Ascending aorta (tissue), 2 donors: ENCODE measurements around the gene LARGE1. TPM values are rescaled to one million over a fixed set of nuclear protein-coding genes. Genes with fewer than 3 reads are reported as not detected.

Source experiments
- DNase-seq, 2 donors: peaks; one replicate each; pipeline ENCODE4 v3.0.0-alpha.2; 2019; ENCODE audit warnings: low spot score in 2 of 2
- H3K27ac ChIP-seq, 2 donors: fragments of 200-600 bp; sonication (generic); one replicate each; pipeline ENCODE4 v1.5.1; 2016 to 2017; ENCODE audit warnings: mild to moderate bottlenecking in 1 of 2
- H3K27me3 ChIP-seq: fragments of 200-600 bp; sonication (generic); one replicate; pipeline ENCODE4 v1.5.1; 2017
- H3K36me3 ChIP-seq, 2 donors: fragments of 200-600 bp; sonication (generic); one replicate each; pipeline ENCODE4 v1.5.1; 2016
- H3K4me1 ChIP-seq, 2 donors: fragments of 200-600 bp; sonication (generic); one replicate each; pipeline ENCODE4 v1.5.1; 2016 to 2017; ENCODE audit warnings: mild to moderate bottlenecking in 1 of 2
- H3K4me3 ChIP-seq, 2 donors: fragments of 200-600 bp; sonication (generic); one replicate each; pipeline ENCODE4 v1.5.1; 2016 to 2017; ENCODE audit warnings: mild to moderate bottlenecking in 1 of 2
- H3K9me3 ChIP-seq, 2 donors: fragments of 200-600 bp; sonication (generic); one replicate each; pipeline ENCODE4 v1.5.1; 2016
- intact Hi-C: fragments of 100-400 bp; cut with DNase I; formaldehyde crosslinking; loops from one replicate; pipeline ENCODE4 v1.15.1; 2023
- total RNA-seq: library from RNA; depleted of rRNA; stranded (reverse); fragments of >200 nt; gene quantifications from one replicate; pipeline ENCODE4 v1.1.0, GENCODE V29; 2016
- TF ChIP-seq, protein P1 (sequence below), 3 experiments: fragments of 200-600 bp in 2 of 3; fragments of 450-650 bp in 1 of 3; sonication (generic) in 2 of 3; IDR thresholded peaks; one replicate each; pipeline ENCODE4 v1.5.1; 2016 to 2019; ENCODE audit warnings: antibody characterized with exemption in 3 of 3, mild to moderate bottlenecking in 1 of 3, moderate library complexity in 1 of 3

Gene LARGE1
- total RNA-seq, 1 donor from 2014 or later: 40.6 TPM

DNA sequence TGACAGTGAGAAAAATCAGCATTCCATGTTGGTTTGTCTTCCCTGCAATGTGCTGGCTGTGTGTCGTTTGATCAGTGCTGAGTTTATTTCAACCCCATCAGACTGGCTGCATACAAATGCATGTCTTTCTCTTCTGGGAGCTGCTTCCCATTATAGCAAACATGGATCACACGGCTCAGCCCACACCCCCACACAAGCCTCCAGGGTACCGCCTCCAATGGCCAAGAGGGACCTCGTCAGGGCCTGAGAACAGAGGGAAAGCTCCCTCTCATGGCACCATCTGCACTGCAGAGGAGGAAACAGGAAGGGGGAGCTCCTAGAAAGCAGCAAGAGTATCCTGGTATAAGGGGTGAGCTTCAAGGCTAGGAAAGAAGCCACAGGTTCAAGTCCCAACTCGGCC lies 214.2 kb downstream of the LARGE1 start:
- intact Hi-C loops: no loop called here
- TF ChIP-seq, protein P1, sequence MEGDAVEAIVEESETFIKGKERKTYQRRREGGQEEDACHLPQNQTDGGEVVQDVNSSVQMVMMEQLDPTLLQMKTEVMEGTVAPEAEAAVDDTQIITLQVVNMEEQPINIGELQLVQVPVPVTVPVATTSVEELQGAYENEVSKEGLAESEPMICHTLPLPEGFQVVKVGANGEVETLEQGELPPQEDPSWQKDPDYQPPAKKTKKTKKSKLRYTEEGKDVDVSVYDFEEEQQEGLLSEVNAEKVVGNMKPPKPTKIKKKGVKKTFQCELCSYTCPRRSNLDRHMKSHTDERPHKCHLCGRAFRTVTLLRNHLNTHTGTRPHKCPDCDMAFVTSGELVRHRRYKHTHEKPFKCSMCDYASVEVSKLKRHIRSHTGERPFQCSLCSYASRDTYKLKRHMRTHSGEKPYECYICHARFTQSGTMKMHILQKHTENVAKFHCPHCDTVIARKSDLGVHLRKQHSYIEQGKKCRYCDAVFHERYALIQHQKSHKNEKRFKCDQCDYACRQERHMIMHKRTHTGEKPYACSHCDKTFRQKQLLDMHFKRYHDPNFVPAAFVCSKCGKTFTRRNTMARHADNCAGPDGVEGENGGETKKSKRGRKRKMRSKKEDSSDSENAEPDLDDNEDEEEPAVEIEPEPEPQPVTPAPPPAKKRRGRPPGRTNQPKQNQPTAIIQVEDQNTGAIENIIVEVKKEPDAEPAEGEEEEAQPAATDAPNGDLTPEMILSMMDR (IDR thresholded peaks at IDR 0.05): no peak

DNA sequence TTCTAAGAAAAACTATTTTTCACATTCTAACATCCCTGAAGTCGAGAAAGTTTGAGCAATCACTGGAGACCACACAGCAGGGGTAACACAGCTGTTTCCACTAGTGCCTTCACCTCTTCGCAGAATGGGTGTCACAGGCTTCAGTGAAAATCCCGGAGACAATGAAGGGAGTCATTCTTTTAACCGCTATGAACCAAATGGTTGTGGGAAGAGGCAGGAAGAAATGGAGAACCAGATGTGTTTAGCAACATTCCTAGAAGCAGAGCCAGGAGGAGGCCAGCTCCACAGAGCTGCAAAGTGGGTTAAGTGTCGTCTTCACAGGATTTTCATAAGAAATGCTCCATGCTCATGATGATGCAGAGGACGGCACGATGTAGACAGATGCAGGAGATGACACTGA lies 221.1 kb downstream of the LARGE1 start:
- intact Hi-C loops: no loop called here
- no peak for DNase-seq
- TF ChIP-seq, protein P1 (IDR thresholded peaks at IDR 0.05): no peak
- Histone ChIP-seq H3K4me3 (no peak overlapping the region), H3K9me3 (peaks cover 0 to 11% of the 10 kb centered on the region in 2 donors), H3K27me3 (no peaks in the 10 kb centered on the region), H3K27ac (no peak overlapping the region), H3K36me3 (peaks cover 0 to 4% of the 10 kb centered on the region in 2 donors), H3K4me1 (no peaks in the 10 kb centered on the region)

More for the DNA sequence above, 214.2 kb downstream of the LARGE1 start:
- Histone ChIP-seq H3K4me3 (no peak overlapping the region), H3K4me1 (no peaks in the 10 kb centered on the region), H3K9me3 (peaks cover 0 to 16% of the 10 kb centered on the region in 2 donors), H3K36me3 (no peaks in the 10 kb centered on the region), H3K27ac (no peak overlapping the region), H3K27me3 (no peaks in the 10 kb centered on the region)
- DNase-seq: no peak

DNA sequence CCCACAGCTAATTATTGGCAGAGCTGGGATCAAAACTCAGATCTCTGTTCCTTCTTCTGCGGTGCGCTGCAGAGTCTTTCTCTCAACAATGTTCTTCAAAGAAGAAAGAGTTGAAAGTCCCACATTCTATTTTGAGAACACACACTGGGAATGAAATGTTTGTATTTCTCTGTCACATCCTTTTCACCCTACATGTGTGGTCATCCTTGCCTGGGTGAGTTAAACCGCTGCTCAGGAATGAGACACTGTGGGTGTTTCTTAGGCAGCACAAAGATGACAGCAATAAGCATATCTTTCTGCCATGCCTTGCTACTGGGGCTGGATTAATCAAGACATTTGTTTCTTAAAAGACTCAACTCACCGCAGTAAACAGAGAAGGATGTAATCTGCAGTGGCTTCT lies 222.6 kb downstream of the LARGE1 start:
- Histone ChIP-seq H3K9me3 (no peaks in the 10 kb centered on the region), H3K36me3 (peaks cover 0 to 4% of the 10 kb centered on the region in 2 donors), H3K4me1 (no peaks in the 10 kb centered on the region), H3K27me3 (no peaks in the 10 kb centered on the region), H3K27ac (no peak overlapping the region), H3K4me3 (no peak overlapping the region)
- intact Hi-C loops: no loop called here
- DNase-seq: no peak
- TF ChIP-seq, protein P1 (IDR thresholded peaks at IDR 0.05): no peak

DNA sequence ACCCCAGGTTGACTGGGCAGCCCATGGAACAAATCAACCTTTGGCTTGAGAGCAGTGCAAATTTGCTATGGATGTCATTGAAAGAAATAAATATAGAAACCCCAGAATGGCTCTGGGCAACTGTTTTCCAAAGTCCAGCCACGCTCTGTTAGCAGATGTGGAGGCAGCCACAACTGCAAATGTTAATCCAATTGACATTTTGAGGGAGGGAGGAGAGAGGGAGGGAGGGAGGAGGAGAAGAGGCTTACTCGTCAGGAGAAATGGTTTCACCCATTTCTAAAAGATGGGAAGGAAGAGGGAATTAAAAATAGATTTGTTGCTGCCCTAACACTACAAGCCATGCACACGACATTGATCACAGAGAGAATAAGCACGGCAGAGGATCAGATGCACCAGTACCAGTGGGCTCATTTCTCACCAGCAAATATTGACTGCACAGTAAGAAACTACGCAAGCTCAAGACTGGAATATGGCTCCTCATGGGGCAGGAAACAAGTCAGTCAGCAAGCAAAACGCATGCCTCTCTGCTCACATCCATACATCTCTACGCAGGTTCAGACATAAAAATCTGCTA lies 229.1 kb downstream of the LARGE1 start:
- Histone ChIP-seq H3K4me3 (no peak overlapping the region), H3K36me3 (no peaks in the 10 kb centered on the region), H3K27ac (no peak overlapping the region), H3K27me3 (no peaks in the 10 kb centered on the region), H3K9me3 (no peaks in the 10 kb centered on the region), H3K4me1 (no peaks in the 10 kb centered on the region)
- TF ChIP-seq, protein P1 (IDR thresholded peaks at IDR 0.05): no peak
- intact Hi-C loops: no loop called here
- DNase-seq: no peak

DNA sequence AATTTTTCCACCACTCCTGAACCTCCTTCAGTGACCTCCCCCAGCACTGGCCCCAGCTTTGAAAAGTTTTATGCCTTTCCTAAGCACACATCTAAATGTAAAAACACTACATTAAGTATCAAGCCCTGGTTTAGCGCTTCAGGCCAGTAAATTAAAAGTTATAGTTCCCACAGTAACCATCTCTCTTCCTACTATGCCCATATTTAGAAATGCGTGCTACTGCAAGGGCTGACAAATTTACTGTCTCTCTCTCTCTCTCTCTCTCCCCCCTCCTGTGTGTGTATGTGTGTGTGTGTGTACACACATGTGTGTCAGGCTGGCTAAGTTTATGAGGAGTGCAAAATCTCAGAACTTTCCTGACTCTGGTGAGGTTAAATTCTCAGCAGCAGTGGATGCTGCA lies 231.4 kb downstream of the LARGE1 start:
- H3K4me3 ChIP-seq: no peak overlapping the region
- intact Hi-C loops: no loop called here
- H3K27ac ChIP-seq: no peak overlapping the region
- DNase-seq: no peak
- H3K9me3 ChIP-seq: no peaks in the 10 kb centered on the region
- H3K4me1 ChIP-seq: no peaks in the 10 kb centered on the region
- H3K27me3 ChIP-seq: no peaks in the 10 kb centered on the region
- TF ChIP-seq, protein P1 (IDR thresholded peaks at IDR 0.05): no peak
- H3K36me3 ChIP-seq: no peaks in the 10 kb centered on the region

DNA sequence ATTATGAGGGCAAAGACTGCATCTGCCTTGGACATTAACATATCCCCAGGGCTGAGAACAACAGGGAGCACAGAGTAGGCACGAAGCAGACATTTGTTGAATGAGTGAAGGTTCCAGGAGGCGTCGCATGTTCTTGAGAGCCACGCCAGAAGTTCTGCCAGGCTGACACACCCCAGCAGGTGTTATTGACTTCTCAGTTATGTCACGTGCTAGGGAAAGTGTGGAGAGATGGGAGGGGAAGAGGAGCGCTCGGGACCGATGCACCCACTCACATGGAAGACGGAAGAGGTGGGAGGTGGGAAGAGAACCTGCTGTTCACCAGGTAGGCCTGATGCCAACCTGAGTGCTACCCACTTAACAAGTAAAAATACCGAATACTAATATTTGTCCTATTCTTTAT lies 232.8 kb downstream of the LARGE1 start:
- Histone ChIP-seq H3K27ac (no peak overlapping the region), H3K27me3 (no peaks in the 10 kb centered on the region), H3K4me1 (no peaks in the 10 kb centered on the region), H3K9me3 (no peaks in the 10 kb centered on the region), H3K4me3 (no peak overlapping the region), H3K36me3 (no peaks in the 10 kb centered on the region)
- DNase-seq: no peak
- intact Hi-C loops: no loop called here
- TF ChIP-seq, protein P1 (IDR thresholded peaks at IDR 0.05): no peak
